ENCODE data around the gene EN1.

DNA sequence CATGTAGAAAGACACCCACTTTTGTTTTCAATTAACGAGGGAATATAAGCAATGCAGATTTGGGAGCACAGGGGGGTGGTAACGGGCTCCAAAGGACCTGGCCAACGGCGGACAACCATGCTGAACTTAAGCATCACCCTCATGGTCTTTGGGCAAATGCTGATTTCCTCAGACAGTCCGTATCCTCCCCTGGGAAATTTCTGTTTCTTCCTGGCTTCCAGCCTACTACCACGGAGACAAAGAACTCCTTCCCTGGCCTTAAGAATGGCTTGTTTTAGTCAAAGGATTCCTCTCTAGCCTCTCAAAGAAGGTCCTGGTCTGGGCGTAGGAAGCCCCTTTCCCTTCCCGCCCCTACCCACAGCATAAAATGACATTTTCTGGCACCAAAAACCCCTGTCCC is 34.3 kb downstream of the EN1 start:
- TF ChIP-seq CTCF (IDR thresholded peaks at IDR 0.05), result no peak
- no peak for TF ChIP-seq POLR2AphosphoS5 (IDR thresholded peaks at IDR 0.05; ENCODE audit: low read depth, low read length)

All from Panc1 (cell line).